Measurements from ENCODE around the gene SVIL. TPM values are rescaled to one million over a fixed set of nuclear protein-coding genes. Genes with fewer than 3 reads are reported as not detected.
"Not testable (repeated sequence)": the region's sequence is repeated elsewhere in the genome, so short reads cannot be mapped to it uniquely, and the experiment has no call there.

SVIL gene
- total and polyA plus RNA-seq, 4 donors = 68.4 to 374 (median 211) TPM

DNA sequence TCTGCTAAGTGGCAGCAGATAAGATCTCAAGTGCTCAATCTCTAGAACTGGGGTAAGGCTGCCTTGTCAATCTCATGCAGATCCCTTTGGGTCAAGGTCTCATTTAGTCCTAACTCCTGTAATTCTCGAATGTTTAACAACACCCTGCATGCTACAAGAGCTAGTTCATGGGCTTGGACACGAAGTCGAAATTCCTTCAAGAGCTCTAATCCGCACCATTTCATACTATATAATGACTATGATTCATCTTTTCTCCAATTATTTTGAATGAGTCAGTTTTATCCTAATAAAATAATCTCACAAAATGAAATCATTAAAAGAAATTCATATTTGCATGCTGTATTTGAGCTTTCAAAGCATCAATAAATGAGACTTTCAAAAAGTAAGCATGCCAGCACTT is 119.7 kb downstream of the SVIL start:
- intact Hi-C loops (cut with DNase I) = loop anchor here in 1 of 2 donors (10.0 kb wide), 2 partner anchors 360 to 490 kb away; no protein-coding TSS in a partner anchor
- not testable (repeated sequence) for H3K27me3 ChIP-seq (ENCODE audit: control insufficient read depth in 1 of 2, insufficient read depth in 2 of 2, low read length in 1 of 2); H3K27ac ChIP-seq (ENCODE audit: low read depth in 1 of 2, low read length in 2 of 2); H3K4me1 ChIP-seq (ENCODE audit: control insufficient read depth in 1 of 2, insufficient read depth in 2 of 2, low read length in 2 of 2); ATAC-seq (ENCODE audit: low FRiP score); H3K36me3 ChIP-seq (ENCODE audit: control insufficient read depth in 1 of 2, insufficient read depth in 2 of 2, low read length in 1 of 2); H3K9me3 ChIP-seq (ENCODE audit: control insufficient read depth, low read length); H3K4me3 ChIP-seq (ENCODE audit: low read length in 2 of 2); DNase-seq
- WGBS, 2 donors = 44 to 50% methylated on average over 4 of the region's 4 CpGs

DNA sequence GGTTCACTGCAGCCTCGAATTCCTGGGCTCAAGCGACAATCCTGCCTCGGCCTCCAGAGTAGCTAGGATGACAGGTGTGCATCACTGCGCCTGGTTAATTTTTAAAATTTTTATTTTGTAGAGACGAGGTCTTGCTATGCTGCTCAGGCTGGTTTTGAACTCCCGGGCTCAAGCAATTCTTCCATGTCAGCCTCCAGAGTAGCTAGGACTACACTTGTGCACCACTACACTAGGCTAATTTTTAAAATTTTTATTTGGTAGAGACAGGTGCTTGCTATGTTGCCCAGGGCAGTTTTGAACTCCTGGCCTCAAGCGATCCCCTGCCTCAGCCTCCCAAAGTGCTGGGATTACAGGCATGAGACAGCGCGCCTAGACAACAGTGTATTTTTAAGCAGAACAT is 120.5 kb downstream of the SVIL start:
- H3K36me3 ChIP-seq (ENCODE audit: control insufficient read depth in 1 of 2, insufficient read depth in 2 of 2, low read length in 1 of 2) = no peaks in the 10 kb centered on the region

DNA sequence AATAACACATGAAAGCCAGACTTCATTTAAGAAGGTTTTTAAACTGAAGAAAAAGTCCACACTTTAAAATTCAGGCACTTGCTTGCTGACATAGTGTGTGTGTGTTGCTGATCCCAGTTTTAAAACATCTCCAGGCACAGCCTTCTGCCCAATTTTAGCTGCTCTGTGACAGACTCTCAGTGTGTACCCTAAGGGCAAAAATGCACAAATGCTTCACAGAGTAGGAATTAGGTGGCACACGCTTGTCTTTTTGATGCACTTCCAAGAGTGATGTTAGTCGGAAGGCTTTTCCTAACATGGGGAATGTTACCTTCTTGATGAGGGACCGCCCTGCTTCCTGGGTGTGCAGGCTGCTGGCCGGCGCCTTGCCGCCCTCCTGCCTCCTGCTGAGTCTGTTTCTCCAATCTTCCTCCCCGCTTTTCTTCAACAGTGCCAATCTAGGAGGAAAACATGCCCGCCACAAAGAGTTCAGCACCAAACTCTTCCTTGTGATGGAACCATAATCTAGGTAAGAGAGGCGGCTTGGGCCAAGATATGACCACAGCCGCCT is 122.3 kb downstream of the SVIL start:
- peaks cover 0 to 3% of the 10 kb centered on the region in 2 donors for H3K4me1 ChIP-seq (ENCODE audit: control insufficient read depth in 1 of 2, insufficient read depth in 2 of 2, low read length in 2 of 2)

More for the DNA sequence above, 120.5 kb downstream of the SVIL start:
- WGBS, 2 donors = 85 to 86% methylated on average over 9 of the region's 9 CpGs
- Histone ChIP-seq H3K4me1 (ENCODE audit: control insufficient read depth in 1 of 2, insufficient read depth in 2 of 2, low read length in 2 of 2) (peaks cover 0 to 2% of the 10 kb centered on the region in 2 donors), H3K4me3 (ENCODE audit: low read length in 2 of 2) (no peak overlapping the region), H3K27me3 (ENCODE audit: control insufficient read depth in 1 of 2, insufficient read depth in 2 of 2, low read length in 1 of 2) (no peaks in the 10 kb centered on the region), H3K27ac (ENCODE audit: low read depth in 1 of 2, low read length in 2 of 2) (no peak overlapping the region), H3K9me3 (ENCODE audit: control insufficient read depth, low read length) (no peaks in the 10 kb centered on the region)
- ATAC-seq (ENCODE audit: low FRiP score) (no peak), DNase-seq (no peak)
- intact Hi-C loops (cut with DNase I) = loop anchor here in 1 of 2 donors (10.0 kb wide), 2 partner anchors 360 to 490 kb away; no protein-coding TSS in a partner anchor

DNA sequence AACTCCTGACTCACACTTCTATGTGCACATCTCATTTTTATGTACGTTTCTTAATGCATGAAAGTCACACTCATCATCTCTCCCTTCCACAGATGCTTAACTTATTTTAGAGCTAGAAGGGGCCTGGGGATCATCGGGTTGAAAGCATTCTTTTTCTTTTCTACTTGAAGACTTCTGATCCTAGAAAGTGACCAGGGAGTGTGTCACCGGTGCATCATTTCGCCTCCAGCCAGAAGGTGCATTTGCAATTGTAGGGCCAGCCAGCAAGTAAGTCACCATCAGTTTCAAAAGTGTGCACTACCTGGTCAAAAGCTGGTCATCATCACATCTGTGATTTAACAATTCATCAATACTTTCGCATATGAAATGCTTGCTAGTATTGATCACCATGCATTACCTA is 123.0 kb downstream of the SVIL start:
- not testable (repeated sequence) for H3K9me3 ChIP-seq (ENCODE audit: control insufficient read depth, low read length); H3K27ac ChIP-seq (ENCODE audit: low read depth in 1 of 2, low read length in 2 of 2); H3K4me1 ChIP-seq (ENCODE audit: control insufficient read depth in 1 of 2, insufficient read depth in 2 of 2, low read length in 2 of 2); H3K36me3 ChIP-seq (ENCODE audit: control insufficient read depth in 1 of 2, insufficient read depth in 2 of 2, low read length in 1 of 2); H3K4me3 ChIP-seq (ENCODE audit: low read length in 2 of 2); ATAC-seq (ENCODE audit: low FRiP score); H3K27me3 ChIP-seq (ENCODE audit: control insufficient read depth in 1 of 2, insufficient read depth in 2 of 2, low read length in 1 of 2); DNase-seq
- intact Hi-C loops (cut with DNase I) = loop anchor here in 1 of 2 donors (10.0 kb wide), 2 partner anchors 363 to 493 kb away; no protein-coding TSS in a partner anchor
- WGBS, 2 donors = 79 to 81% methylated on average over 5 of the region's 5 CpGs

More for the DNA sequence above, 122.3 kb downstream of the SVIL start:
- H3K4me3 ChIP-seq (ENCODE audit: low read length in 2 of 2) = no peak overlapping the region
- peak overlapping the region in 1 of 2 donors; percentile 39 for H3K27ac ChIP-seq (ENCODE audit: low read depth in 1 of 2, low read length in 2 of 2)
- 65 to 72% methylated on average over 10 of the region's 10 CpGs for WGBS, 2 donors
- ATAC-seq (ENCODE audit: low FRiP score) (no peak), DNase-seq (no peak)
- no peaks in the 10 kb centered on the region for H3K9me3 ChIP-seq (ENCODE audit: control insufficient read depth, low read length)
- H3K27me3 ChIP-seq (ENCODE audit: control insufficient read depth in 1 of 2, insufficient read depth in 2 of 2, low read length in 1 of 2) = no peaks in the 10 kb centered on the region
- H3K36me3 ChIP-seq (ENCODE audit: control insufficient read depth in 1 of 2, insufficient read depth in 2 of 2, low read length in 1 of 2) = peaks cover 0 to 1% of the 10 kb centered on the region in 2 donors
- intact Hi-C loops (cut with DNase I) = loop anchor here in 1 of 2 donors (10.0 kb wide), 2 partner anchors 362 to 492 kb away; no protein-coding TSS in a partner anchor

DNA sequence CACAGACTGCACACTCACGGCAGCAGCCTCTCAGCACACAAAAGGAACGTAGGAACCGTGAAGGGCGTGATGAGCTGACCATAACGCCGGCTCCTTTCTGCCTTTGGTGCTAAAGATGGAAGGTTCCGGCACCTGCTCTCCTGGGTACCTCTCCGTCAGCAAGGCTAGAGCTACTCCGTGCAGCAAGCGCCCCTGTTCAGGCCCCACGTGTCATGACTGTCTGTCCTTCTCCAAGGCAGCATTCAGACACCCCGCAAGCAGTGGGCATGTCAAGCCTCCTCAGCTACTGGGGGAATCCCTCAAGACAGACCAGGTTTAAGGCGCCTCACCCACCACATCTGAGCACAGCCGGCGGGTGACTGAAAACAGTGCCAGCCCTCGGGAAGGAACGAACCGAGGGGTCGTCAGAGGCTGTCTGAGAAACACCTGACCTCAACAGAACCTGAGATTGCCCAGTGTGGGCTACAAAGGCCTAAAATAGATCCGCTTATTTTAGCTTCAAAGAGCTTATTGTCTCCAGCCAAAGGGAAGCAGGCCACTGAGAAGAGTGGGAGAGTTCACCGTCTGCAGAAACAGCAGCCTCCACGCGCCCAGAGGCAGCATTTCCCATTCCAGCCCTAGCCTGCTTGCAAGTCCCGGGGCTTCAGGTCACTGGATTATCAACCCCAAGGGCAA is 124.2 kb downstream of the SVIL start:
- intact Hi-C loops (cut with DNase I) = loop anchor here in 1 of 2 donors (10.0 kb wide), 2 partner anchors 364 to 494 kb away; no protein-coding TSS in a partner anchor
- H3K4me3 ChIP-seq (ENCODE audit: low read length in 2 of 2); H3K9me3 ChIP-seq (ENCODE audit: control insufficient read depth, low read length); H3K27ac ChIP-seq (ENCODE audit: low read depth in 1 of 2, low read length in 2 of 2); DNase-seq; H3K36me3 ChIP-seq (ENCODE audit: control insufficient read depth in 1 of 2, insufficient read depth in 2 of 2, low read length in 1 of 2); H3K4me1 ChIP-seq (ENCODE audit: control insufficient read depth in 1 of 2, insufficient read depth in 2 of 2, low read length in 2 of 2); H3K27me3 ChIP-seq (ENCODE audit: control insufficient read depth in 1 of 2, insufficient read depth in 2 of 2, low read length in 1 of 2): not testable (repeated sequence)
- 75 to 86% methylated on average over 10 to 18 of the region's 24 CpGs for WGBS, 2 donors
- ATAC-seq (ENCODE audit: low FRiP score) = peak; percentile 45

DNA sequence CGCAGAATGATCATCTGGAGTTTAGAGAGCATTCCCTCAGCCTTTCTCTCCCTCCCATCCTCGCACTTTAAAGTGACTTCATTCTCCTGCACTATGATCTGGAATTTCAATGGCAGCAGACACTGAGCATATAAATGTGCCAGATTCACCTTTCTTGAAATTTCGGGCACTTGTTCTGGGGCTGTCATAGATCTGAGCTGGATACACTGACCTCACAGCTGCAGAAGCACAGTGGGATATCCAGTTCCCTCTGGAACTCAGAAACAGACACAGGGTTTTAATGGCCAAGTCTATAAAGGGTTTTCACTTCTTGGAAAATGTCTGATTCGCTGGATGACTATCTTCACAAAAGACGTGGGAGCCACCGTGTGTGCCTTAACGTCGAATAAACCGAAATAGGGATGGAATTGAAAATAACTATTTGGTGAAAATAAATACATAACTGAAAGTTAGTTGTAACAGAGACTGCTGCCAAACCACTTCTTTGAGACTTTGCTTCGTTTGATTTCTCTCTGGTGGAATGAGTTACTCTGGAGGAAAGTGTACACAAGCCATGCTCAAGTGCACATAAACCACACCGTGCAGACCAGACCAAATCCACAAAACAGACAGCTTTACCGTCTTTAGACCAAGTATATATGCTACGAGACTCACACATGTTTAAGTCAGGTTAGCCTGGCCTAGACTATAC is 126.1 kb downstream of the SVIL start:
- WGBS, 2 donors = 59 to 67% methylated on average over 13 of the region's 13 CpGs
- no peak for DNase-seq
- no peaks in the 10 kb centered on the region for H3K9me3 ChIP-seq (ENCODE audit: control insufficient read depth, low read length)
- intact Hi-C loops (cut with DNase I) = no loop called here
- H3K36me3 ChIP-seq (ENCODE audit: control insufficient read depth in 1 of 2, insufficient read depth in 2 of 2, low read length in 1 of 2) = peaks cover 0 to 4% of the 10 kb centered on the region in 2 donors
- ATAC-seq (ENCODE audit: low FRiP score) = no peak
- peak overlapping the region in 1 of 2 donors; percentile 29 for H3K27ac ChIP-seq (ENCODE audit: low read depth in 1 of 2, low read length in 2 of 2)
- peaks cover 0 to 2% of the 10 kb centered on the region in 2 donors for H3K4me1 ChIP-seq (ENCODE audit: control insufficient read depth in 1 of 2, insufficient read depth in 2 of 2, low read length in 2 of 2)
- no peak overlapping the region for H3K4me3 ChIP-seq (ENCODE audit: low read length in 2 of 2)
- no peaks in the 10 kb centered on the region for H3K27me3 ChIP-seq (ENCODE audit: control insufficient read depth in 1 of 2, insufficient read depth in 2 of 2, low read length in 1 of 2)

DNA sequence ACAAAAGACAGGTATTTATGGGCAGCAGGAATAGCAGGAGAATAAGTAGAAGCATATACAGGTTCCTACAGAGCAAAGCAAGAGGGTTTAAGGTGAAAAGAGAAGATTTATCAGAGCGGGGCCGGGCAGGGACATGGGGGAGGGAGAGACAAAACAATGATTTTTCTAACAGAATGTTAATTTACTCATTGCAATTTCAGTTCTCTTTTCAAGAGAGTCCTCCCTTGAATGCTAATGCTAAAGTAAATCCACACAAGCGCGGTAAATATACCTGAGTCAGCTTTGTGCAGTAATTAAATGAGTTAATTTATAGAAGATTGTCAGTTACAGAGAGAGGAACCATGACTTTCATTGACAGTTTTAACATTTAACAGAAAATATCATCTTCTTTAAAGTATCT is 127.0 kb downstream of the SVIL start:
- intact Hi-C loops (cut with DNase I); H3K27ac ChIP-seq (ENCODE audit: low read depth in 1 of 2, low read length in 2 of 2); ATAC-seq (ENCODE audit: low FRiP score); H3K36me3 ChIP-seq (ENCODE audit: control insufficient read depth in 1 of 2, insufficient read depth in 2 of 2, low read length in 1 of 2); DNase-seq; H3K27me3 ChIP-seq (ENCODE audit: control insufficient read depth in 1 of 2, insufficient read depth in 2 of 2, low read length in 1 of 2); H3K4me3 ChIP-seq (ENCODE audit: low read length in 2 of 2); H3K9me3 ChIP-seq (ENCODE audit: control insufficient read depth, low read length); H3K4me1 ChIP-seq (ENCODE audit: control insufficient read depth in 1 of 2, insufficient read depth in 2 of 2, low read length in 2 of 2): not testable (repeated sequence)
- 65 to 73% methylated on average over 2 of the region's 4 CpGs for WGBS, 2 donors

DNA sequence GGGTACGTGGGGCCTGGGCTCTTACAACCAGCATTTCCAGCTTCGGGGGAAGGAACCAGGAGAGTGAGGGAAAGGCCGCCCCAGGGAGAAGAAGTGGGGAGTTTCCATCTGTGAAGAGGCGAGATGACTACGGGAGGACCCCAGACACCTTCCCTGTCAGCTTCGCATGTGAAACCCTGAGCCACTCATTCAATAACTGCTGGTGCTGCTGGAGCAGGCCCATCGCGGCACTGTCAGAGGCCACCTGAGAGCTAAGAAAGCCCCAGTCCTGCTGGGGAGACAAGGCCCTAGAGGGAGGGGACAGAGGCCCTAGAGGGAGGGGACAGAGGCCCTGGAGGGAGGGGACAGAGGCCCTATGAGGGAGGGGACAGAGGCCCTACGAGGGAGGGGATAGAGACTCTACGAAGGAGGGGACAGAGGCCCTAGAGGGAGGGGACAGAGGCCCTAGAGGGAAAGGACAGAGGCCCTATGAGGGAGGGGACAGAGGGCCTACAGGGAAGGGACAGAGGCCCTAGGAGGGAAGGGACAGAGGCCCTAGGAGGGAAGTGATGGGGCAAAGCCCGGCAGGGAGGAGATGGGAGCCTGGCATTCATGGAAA is 128.3 kb downstream of the SVIL start:
- H3K4me1 ChIP-seq (ENCODE audit: control insufficient read depth in 1 of 2, insufficient read depth in 2 of 2, low read length in 2 of 2); intact Hi-C loops (cut with DNase I); H3K4me3 ChIP-seq (ENCODE audit: low read length in 2 of 2); DNase-seq; ATAC-seq (ENCODE audit: low FRiP score); H3K9me3 ChIP-seq (ENCODE audit: control insufficient read depth, low read length); H3K27me3 ChIP-seq (ENCODE audit: control insufficient read depth in 1 of 2, insufficient read depth in 2 of 2, low read length in 1 of 2); H3K27ac ChIP-seq (ENCODE audit: low read depth in 1 of 2, low read length in 2 of 2); H3K36me3 ChIP-seq (ENCODE audit: control insufficient read depth in 1 of 2, insufficient read depth in 2 of 2, low read length in 1 of 2): not testable (repeated sequence)
- whole genome bisulfite sequencing, 2 donors = 73 to 80% methylated on average over 8 to 9 of the region's 11 CpGs
